ENCODE measurements around the gene TEKT4. TPM values are rescaled to one million over a fixed set of nuclear protein-coding genes. Genes with fewer than 3 reads are reported as not detected.

TEKT4 gene
- total and polyA plus RNA-seq, 2 of the 13 experiments (the other 11 are each of a cell fraction or from before 2014, with no cell fraction given), result not detected

DNA sequence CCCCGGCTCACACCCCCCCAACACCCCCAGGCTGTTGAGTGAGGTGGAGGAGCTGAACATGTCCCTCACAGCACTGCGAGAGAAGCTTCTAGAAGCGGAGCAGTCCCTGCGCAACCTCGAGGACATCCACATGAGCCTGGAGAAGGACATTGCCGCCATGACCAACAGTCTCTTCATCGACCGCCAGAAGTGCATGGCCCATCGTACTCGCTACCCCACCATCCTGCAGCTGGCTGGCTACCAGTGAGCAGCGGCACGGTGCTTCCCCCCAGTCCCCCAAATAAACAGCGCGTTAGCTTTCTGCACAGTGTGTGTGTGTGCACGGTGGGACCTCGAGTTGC, 5.3 kb downstream of the TEKT4 start:
- Histone ChIP-seq H3K4me3 (replicated peaks in 1 of 3; ENCODE audit: insufficient read depth in 1 of 3, low read depth in 2 of 3, low read length in 3 of 3) (no peak overlapping the region), H3K27me3 (ENCODE audit: control insufficient read depth in 1 of 2, insufficient read depth in 2 of 2, low read length in 2 of 2) (peaks cover 6 to 28% of the 10 kb centered on the region in 2 experiments; a peak in 4 of 5 replicates), H4K20me1 (ENCODE audit: insufficient read depth, low read length) (peaks cover 10% of the 10 kb centered on the region; the same call in 1 of the 2 replicates), H2AFZ (ENCODE audit: low read length) (no peak overlapping the region), H3K27ac (ENCODE audit: extremely low read length, insufficient read depth, low read length) (no peak overlapping the region), H3K9ac (ENCODE audit: insufficient read depth, low read depth, low read length) (no peak overlapping the region), H3K36me3 (replicated peaks in 1 of 2; ENCODE audit: control insufficient read depth in 1 of 2, insufficient read depth in 2 of 2, low read length in 2 of 2) (no peaks in the 10 kb centered on the region), H3K9me3 (ENCODE audit: low read length) (no peaks in the 10 kb centered on the region), H3K4me2 (ENCODE audit: low read depth, low read length) (no peak overlapping the region), H3K79me2 (ENCODE audit: insufficient read depth, low read length) (no peaks in the 10 kb centered on the region), H3K4me1 (ENCODE audit: insufficient read depth, low read length) (no peaks in the 10 kb centered on the region)
- intact Hi-C loops (cut with micrococcal nuclease; ENCODE audit: unreplicated experiment), result no loop called here
- no peak for FAIRE-seq
- POLR2A ChIA-PET, result no interaction called here
- ATAC-seq, result no peak
- 24% methylated on average over 12 of the region's 16 CpGs for WGBS (ENCODE audit: low lambda C conversion rate)
- no peak for DNase-seq (ENCODE audit: low spot score)
- CTCF ChIA-PET (ENCODE audit: low intra/inter-chr PET ratio, low total read pairs), result no interaction called here
- in situ Hi-C loops (cut with HindIII; ENCODE audit: extremely low pct_ligation_motif_present, low pct_unique_long_range_greater_than_20kb), result no loop called here
- BruUV-seq (replicated peaks), result no TSS peak
- TF ChIP-seq MIER3 (CRISPR knock-in tag; IDR thresholded peaks at IDR 0.05; ENCODE audit: borderline replicate concordance) (no peak), PCBP2 (optimal IDR thresholded peaks at IDR 0.05; ENCODE audit: low read depth, low read length, poor library complexity, severe bottlenecking) (no peak), NFIB (CRISPR knock-in tag; IDR thresholded peaks at IDR 0.05; ENCODE audit: borderline replicate concordance) (no peak), ZNF230 (CRISPR knock-in tag; IDR thresholded peaks at IDR 0.05) (no peak), SPEN (CRISPR knock-in tag; IDR thresholded peaks at IDR 0.05; ENCODE audit: low read depth) (no peak), ZNF335 (CRISPR knock-in tag; IDR thresholded peaks at IDR 0.05) (no peak), SRSF1 (optimal IDR thresholded peaks at IDR 0.05; ENCODE audit: low read depth, low read length) (no peak), SRSF9 (IDR thresholded peaks at IDR 0.05; ENCODE audit: borderline replicate concordance, insufficient read depth, low read depth, low read length, poor library complexity, severe bottlenecking) (no peak), ZSCAN20 (CRISPR knock-in tag; IDR thresholded peaks at IDR 0.05; ENCODE audit: borderline replicate concordance) (no peak)
- TF ChIP-seq, protein P1, sequence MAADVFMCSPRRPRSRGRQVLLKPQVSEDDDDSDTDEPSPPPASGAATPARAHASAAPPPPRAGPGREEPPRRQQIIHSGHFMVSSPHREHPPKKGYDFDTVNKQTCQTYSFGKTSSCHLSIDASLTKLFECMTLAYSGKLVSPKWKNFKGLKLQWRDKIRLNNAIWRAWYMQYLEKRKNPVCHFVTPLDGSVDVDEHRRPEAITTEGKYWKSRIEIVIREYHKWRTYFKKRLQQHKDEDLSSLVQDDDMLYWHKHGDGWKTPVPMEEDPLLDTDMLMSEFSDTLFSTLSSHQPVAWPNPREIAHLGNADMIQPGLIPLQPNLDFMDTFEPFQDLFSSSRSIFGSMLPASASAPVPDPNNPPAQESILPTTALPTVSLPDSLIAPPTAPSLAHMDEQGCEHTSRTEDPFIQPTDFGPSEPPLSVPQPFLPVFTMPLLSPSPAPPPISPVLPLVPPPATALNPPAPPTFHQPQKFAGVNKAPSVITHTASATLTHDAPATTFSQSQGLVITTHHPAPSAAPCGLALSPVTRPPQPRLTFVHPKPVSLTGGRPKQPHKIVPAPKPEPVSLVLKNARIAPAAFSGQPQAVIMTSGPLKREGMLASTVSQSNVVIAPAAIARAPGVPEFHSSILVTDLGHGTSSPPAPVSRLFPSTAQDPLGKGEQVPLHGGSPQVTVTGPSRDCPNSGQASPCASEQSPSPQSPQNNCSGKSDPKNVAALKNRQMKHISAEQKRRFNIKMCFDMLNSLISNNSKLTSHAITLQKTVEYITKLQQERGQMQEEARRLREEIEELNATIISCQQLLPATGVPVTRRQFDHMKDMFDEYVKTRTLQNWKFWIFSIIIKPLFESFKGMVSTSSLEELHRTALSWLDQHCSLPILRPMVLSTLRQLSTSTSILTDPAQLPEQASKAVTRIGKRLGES (CRISPR knock-in tag; IDR thresholded peaks at IDR 0.05; ENCODE audit: borderline replicate concordance), result no peak
- TF ChIP-seq, protein P2, sequence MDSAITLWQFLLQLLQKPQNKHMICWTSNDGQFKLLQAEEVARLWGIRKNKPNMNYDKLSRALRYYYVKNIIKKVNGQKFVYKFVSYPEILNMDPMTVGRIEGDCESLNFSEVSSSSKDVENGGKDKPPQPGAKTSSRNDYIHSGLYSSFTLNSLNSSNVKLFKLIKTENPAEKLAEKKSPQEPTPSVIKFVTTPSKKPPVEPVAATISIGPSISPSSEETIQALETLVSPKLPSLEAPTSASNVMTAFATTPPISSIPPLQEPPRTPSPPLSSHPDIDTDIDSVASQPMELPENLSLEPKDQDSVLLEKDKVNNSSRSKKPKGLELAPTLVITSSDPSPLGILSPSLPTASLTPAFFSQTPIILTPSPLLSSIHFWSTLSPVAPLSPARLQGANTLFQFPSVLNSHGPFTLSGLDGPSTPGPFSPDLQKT (CRISPR knock-in tag; IDR thresholded peaks at IDR 0.05; ENCODE audit: borderline replicate concordance), result no peak
- TF ChIP-seq, protein P3, sequence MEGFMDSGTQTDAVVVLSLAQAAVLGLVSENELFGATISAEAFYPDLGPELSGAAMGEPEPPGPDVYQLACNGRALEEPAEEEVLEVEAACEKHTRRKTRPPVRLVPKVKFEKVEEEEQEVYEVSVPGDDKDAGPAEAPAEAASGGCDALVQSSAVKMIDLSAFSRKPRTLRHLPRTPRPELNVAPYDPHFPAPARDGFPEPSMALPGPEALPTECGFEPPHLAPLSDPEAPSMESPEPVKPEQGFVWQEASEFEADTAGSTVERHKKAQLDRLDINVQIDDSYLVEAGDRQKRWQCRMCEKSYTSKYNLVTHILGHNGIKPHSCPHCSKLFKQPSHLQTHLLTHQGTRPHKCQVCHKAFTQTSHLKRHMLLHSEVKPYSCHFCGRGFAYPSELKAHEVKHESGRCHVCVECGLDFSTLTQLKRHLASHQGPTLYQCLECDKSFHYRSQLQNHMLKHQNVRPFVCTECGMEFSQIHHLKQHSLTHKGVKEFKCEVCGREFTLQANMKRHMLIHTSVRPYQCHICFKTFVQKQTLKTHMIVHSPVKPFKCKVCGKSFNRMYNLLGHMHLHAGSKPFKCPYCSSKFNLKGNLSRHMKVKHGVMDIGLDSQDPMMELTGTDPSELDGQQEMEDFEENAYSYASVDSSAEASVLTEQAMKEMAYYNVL (CRISPR knock-in tag; IDR thresholded peaks at IDR 0.05; ENCODE audit: borderline replicate concordance), result no peak
- TF ChIP-seq, protein P4, sequence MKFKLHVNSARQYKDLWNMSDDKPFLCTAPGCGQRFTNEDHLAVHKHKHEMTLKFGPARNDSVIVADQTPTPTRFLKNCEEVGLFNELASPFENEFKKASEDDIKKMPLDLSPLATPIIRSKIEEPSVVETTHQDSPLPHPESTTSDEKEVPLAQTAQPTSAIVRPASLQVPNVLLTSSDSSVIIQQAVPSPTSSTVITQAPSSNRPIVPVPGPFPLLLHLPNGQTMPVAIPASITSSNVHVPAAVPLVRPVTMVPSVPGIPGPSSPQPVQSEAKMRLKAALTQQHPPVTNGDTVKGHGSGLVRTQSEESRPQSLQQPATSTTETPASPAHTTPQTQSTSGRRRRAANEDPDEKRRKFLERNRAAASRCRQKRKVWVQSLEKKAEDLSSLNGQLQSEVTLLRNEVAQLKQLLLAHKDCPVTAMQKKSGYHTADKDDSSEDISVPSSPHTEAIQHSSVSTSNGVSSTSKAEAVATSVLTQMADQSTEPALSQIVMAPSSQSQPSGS (CRISPR knock-in tag; IDR thresholded peaks at IDR 0.05), result no peak

Data from HepG2 (cell line).